ENCODE data around the gene LYPD6B. TPM values are rescaled to one million over a fixed set of nuclear protein-coding genes. Genes with fewer than 3 reads are reported as not detected.
A peak's percentile ranks its signal among the peaks of the same experiment; 100 is the strongest.

Gene LYPD6B
- total RNA-seq, 1 donor from 2014 or later: 4.5 TPM

- FAIRE-seq: no peak
- no peak for DNase-seq (ENCODE audit: low spot score in 2 of 2)
Observed at GRCh38 chr2:149184991-149185390, 146.5 kb downstream of the LYPD6B start.

GRCh38 chr2:149185942-149186490, 147.5 kb downstream of the LYPD6B start:
- DNase-seq (ENCODE audit: low spot score in 2 of 2) (no peak), FAIRE-seq (no peak)

- FAIRE-seq: no peak
Observed at GRCh38 chr2:149187057-149187456, 148.6 kb downstream of the LYPD6B start.

GRCh38 chr2:149188291-149188690, 149.8 kb downstream of the LYPD6B start:
- DNase-seq (ENCODE audit: low spot score in 2 of 2) (no peak), FAIRE-seq (no peak)

More at GRCh38 chr2:149187057-149187456, 148.6 kb downstream of the LYPD6B start:
- DNase-seq (ENCODE audit: low spot score in 2 of 2): no peak

GRCh38 chr2:149189769-149190168, 151.3 kb downstream of the LYPD6B start:
- DNase-seq (ENCODE audit: low spot score in 2 of 2) (no peak), FAIRE-seq (no peak)

- DNase-seq (ENCODE audit: low spot score in 2 of 2) (no peak), FAIRE-seq (no peak)
Observed at GRCh38 chr2:149191915-149192314, 153.4 kb downstream of the LYPD6B start.

GRCh38 chr2:149192427-149192826, 153.9 kb downstream of the LYPD6B start:
- FAIRE-seq: no peak
- DNase-seq (ENCODE audit: low spot score in 2 of 2): no peak

- no peak for DNase-seq (ENCODE audit: low spot score in 2 of 2)
Observed at GRCh38 chr2:149200109-149200520, 161.6 kb downstream of the LYPD6B start.

GRCh38 chr2:149204686-149205085, 166.2 kb downstream of the LYPD6B start:
- no peak for DNase-seq (ENCODE audit: low spot score in 2 of 2)
- FAIRE-seq: no peak

More at GRCh38 chr2:149200109-149200520, 161.6 kb downstream of the LYPD6B start:
- FAIRE-seq: no peak

- no peak for FAIRE-seq
- DNase-seq (ENCODE audit: low spot score in 2 of 2): no peak
Observed at GRCh38 chr2:149205143-149205542, 166.6 kb downstream of the LYPD6B start.

- DNase-seq (ENCODE audit: low spot score in 2 of 2) (no peak), FAIRE-seq (no peak)
Observed at GRCh38 chr2:149213764-149214493, 175.4 kb downstream of the LYPD6B start.

- no peak for DNase-seq (ENCODE audit: low spot score in 2 of 2)
- FAIRE-seq: no peak
Observed at GRCh38 chr2:149218497-149218896, 180.0 kb downstream of the LYPD6B start.

- FAIRE-seq: no peak
- DNase-seq (ENCODE audit: low spot score in 2 of 2): peak in 1 of 2 donors; percentile 2
Observed at GRCh38 chr2:149219856-149220255, 181.4 kb downstream of the LYPD6B start.

- no peak for FAIRE-seq
- DNase-seq (ENCODE audit: low spot score in 2 of 2): no peak
Observed at GRCh38 chr2:149221002-149221401, 182.5 kb downstream of the LYPD6B start.

- no peak for FAIRE-seq
- no peak for DNase-seq (ENCODE audit: low spot score in 2 of 2)
Observed at GRCh38 chr2:149221898-149222297, 183.4 kb downstream of the LYPD6B start.

GRCh38 chr2:149223472-149224095, 185.1 kb downstream of the LYPD6B start:
- FAIRE-seq: no peak
- DNase-seq (ENCODE audit: low spot score in 2 of 2): no peak

GRCh38 chr2:149224543-149224942, 186.0 kb downstream of the LYPD6B start:
- DNase-seq (ENCODE audit: low spot score in 2 of 2) (no peak), FAIRE-seq (no peak)

GRCh38 chr2:149225446-149225845, 186.9 kb downstream of the LYPD6B start:
- no peak for DNase-seq (ENCODE audit: low spot score in 2 of 2)
- no peak for FAIRE-seq

GRCh38 chr2:149226790-149227189, 188.3 kb downstream of the LYPD6B start:
- FAIRE-seq: no peak

GRCh38 chr2:149235816-149236375, 197.4 kb downstream of the LYPD6B start:
- no peak for DNase-seq (ENCODE audit: low spot score in 2 of 2)
- FAIRE-seq: no peak

More at GRCh38 chr2:149226790-149227189, 188.3 kb downstream of the LYPD6B start:
- DNase-seq (ENCODE audit: low spot score in 2 of 2): no peak

GRCh38 chr2:149236410-149236809, 197.9 kb downstream of the LYPD6B start:
- no peak for FAIRE-seq
- no peak for DNase-seq (ENCODE audit: low spot score in 2 of 2)

Data from frontal cortex (tissue), 4 donors.